ENCODE data around the gene CRISPLD2. TPM values are rescaled to one million over a fixed set of nuclear protein-coding genes. Genes with fewer than 3 reads are reported as not detected.

The CRISPLD2 gene
- total RNA-seq, 2 experiments from 2014 or later = 0.47 to 0.99 TPM

DNA sequence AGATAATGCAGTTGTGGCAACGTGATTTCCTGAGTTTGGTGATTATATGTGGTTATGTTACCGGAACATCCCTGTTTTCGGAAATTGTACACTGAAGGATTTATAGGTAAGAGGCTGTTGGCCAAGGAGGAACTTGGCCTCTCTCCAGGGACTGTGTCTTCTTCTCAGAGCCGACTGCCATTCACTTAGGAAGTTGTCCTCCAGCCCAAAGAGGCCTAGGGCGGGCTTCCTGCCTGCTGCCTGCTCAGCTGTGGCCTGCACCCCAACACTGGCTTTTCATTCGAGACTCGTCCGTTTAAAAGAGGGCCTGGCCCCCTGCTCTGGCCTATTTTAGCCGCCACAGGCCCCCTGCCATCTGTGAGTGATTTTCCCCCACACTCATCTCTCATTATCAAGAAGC is 127.2 kb downstream of the CRISPLD2 start:
- H4K20me1 ChIP-seq (ENCODE audit: insufficient read depth, low read length) = no peaks in the 10 kb centered on the region
- H3K27ac ChIP-seq (ENCODE audit: low read depth, low read length, poor library complexity, severe bottlenecking) = no peak overlapping the region
- no peaks in the 10 kb centered on the region for H3K9me2 ChIP-seq (ENCODE audit: insufficient read depth, low read length)
- no TSS peak for BruUV-seq (replicated peaks)
- H3K9me3 ChIP-seq (ENCODE audit: low read length) = no peaks in the 10 kb centered on the region
- POLR2A ChIA-PET = no interaction called here
- H3K36me3 ChIP-seq (ENCODE audit: insufficient read depth, low read length) = no peaks in the 10 kb centered on the region
- H2AFZ ChIP-seq (ENCODE audit: low read length) = no peak overlapping the region
- CTCF ChIA-PET (ENCODE audit: unreplicated experiment) = no interaction called here
- no peak overlapping the region for H3K4me3 ChIP-seq (ENCODE audit: low read depth, low read length, poor library complexity, severe bottlenecking)
- peak; percentile 18 for DNase-seq (ENCODE audit: low spot score)
- no peak for TF ChIP-seq EZH2phosphoT487 (IDR thresholded peaks at IDR 0.05; ENCODE audit: borderline replicate concordance, low read depth, low read length)
- TF ChIP-seq, protein P1, sequence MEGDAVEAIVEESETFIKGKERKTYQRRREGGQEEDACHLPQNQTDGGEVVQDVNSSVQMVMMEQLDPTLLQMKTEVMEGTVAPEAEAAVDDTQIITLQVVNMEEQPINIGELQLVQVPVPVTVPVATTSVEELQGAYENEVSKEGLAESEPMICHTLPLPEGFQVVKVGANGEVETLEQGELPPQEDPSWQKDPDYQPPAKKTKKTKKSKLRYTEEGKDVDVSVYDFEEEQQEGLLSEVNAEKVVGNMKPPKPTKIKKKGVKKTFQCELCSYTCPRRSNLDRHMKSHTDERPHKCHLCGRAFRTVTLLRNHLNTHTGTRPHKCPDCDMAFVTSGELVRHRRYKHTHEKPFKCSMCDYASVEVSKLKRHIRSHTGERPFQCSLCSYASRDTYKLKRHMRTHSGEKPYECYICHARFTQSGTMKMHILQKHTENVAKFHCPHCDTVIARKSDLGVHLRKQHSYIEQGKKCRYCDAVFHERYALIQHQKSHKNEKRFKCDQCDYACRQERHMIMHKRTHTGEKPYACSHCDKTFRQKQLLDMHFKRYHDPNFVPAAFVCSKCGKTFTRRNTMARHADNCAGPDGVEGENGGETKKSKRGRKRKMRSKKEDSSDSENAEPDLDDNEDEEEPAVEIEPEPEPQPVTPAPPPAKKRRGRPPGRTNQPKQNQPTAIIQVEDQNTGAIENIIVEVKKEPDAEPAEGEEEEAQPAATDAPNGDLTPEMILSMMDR (conservative IDR thresholded peaks at IDR 0.05; ENCODE audit: low read length) = no peak
- intact Hi-C loops (cut with micrococcal nuclease; ENCODE audit: unreplicated experiment) = no loop called here
- H3K4me2 ChIP-seq (ENCODE audit: low read length) = no peak overlapping the region
- H3K79me2 ChIP-seq (ENCODE audit: insufficient read depth, low read depth, low read length) = no peaks in the 10 kb centered on the region
- no peaks in the 10 kb centered on the region for H3K4me1 ChIP-seq (ENCODE audit: insufficient read depth, low read length, poor library complexity, severe bottlenecking)

DNA sequence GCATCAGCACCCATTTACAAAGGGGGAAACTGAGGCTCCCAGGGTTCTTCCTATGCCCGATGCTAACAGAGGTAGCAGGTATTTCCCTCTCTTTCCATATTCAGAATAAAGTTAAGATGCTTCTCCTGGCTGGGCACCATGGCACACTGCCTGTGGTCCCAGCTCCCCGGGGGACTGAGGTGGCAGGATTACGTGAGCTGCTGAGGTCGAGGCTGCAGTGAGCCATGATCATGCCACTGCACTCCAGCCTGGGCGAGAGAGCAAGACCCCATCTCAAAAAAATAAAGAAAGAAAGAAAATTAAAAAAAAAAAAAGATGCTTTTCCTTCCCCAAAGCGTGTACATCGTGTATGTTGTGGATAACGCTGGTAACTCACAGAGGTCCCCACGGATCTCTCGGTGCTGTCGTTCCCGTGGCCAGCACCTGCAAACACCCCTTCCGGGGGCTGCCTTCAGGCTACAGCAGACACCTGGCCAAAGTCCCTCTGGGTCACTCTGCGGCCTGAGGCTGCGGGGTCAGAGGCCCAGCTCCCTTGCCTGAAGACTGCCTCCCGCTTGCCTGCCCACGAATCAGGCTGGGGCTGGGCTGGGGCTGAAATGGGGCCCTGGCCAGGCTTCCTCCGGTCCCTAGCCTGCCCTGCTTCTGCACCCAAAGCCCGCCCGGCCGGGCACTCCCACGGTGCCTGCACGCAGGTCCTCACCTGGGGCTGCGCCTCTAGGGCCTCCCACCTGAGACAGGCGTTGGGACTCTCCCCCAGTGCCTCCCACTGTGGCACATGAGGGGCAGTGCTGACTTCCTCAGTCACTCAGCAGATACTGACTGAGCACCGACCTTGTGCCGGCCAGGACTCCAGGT is 128.4 kb downstream of the CRISPLD2 start:
- intact Hi-C loops (cut with micrococcal nuclease; ENCODE audit: unreplicated experiment) = no loop called here
- no peak for DNase-seq (ENCODE audit: low spot score)

More for the DNA sequence above, 128.4 kb downstream of the CRISPLD2 start:
- H3K4me2 ChIP-seq (ENCODE audit: low read length) = no peak overlapping the region
- no peaks in the 10 kb centered on the region for H3K9me3 ChIP-seq (ENCODE audit: low read length)
- no peak overlapping the region for H3K4me3 ChIP-seq (ENCODE audit: low read depth, low read length, poor library complexity, severe bottlenecking)
- no peak overlapping the region for H3K27ac ChIP-seq (ENCODE audit: low read depth, low read length, poor library complexity, severe bottlenecking)
- H3K4me1 ChIP-seq (ENCODE audit: insufficient read depth, low read length, poor library complexity, severe bottlenecking) = no peaks in the 10 kb centered on the region
- H3K36me3 ChIP-seq (ENCODE audit: insufficient read depth, low read length) = no peaks in the 10 kb centered on the region
- ChIA-PET POLR2A (no interaction called here), CTCF (ENCODE audit: unreplicated experiment) (no interaction called here)
- TF ChIP-seq EZH2phosphoT487 (IDR thresholded peaks at IDR 0.05; ENCODE audit: borderline replicate concordance, low read depth, low read length) = no peak
- TF ChIP-seq, protein P1 (conservative IDR thresholded peaks at IDR 0.05; ENCODE audit: low read length) = no peak
- H3K79me2 ChIP-seq (ENCODE audit: insufficient read depth, low read depth, low read length) = no peaks in the 10 kb centered on the region
- no peaks in the 10 kb centered on the region for H3K9me2 ChIP-seq (ENCODE audit: insufficient read depth, low read length)
- BruUV-seq (replicated peaks) = no TSS peak
- no peaks in the 10 kb centered on the region for H4K20me1 ChIP-seq (ENCODE audit: insufficient read depth, low read length)
- H2AFZ ChIP-seq (ENCODE audit: low read length) = no peak overlapping the region

All from OCI-LY7 (cell line).